Right lobe of liver (tissue), 4 donors: ENCODE results near the gene NBEA.

Source experiments
- POLR2A ChIP-seq: fragments of 450-650 bp; IDR thresholded peaks from one replicate; pipeline ENCODE4 v1.6.1; 2017; ENCODE audit warnings: antibody characterized with exemption, mild to moderate bottlenecking
- TF ChIP-seq, protein P1 (sequence below), 4 donors: fragments of 200-600 bp in 3 of 4; fragments of 450-650 bp in 1 of 4; IDR thresholded peaks; one replicate each; pipeline versions ENCODE4 v1.5.1 to v1.8.0; 2016 to 2022; ENCODE audit warnings: antibody characterized with exemption in 4 of 4, mild to moderate bottlenecking in 2 of 4
- donor health status: DM: no; HTN: no; CAD: no.
- donor health status: DM: no; HTN: no; CAD: no.
- donor health status: DM: no; HTN: yes; CAD: no.

DNA sequence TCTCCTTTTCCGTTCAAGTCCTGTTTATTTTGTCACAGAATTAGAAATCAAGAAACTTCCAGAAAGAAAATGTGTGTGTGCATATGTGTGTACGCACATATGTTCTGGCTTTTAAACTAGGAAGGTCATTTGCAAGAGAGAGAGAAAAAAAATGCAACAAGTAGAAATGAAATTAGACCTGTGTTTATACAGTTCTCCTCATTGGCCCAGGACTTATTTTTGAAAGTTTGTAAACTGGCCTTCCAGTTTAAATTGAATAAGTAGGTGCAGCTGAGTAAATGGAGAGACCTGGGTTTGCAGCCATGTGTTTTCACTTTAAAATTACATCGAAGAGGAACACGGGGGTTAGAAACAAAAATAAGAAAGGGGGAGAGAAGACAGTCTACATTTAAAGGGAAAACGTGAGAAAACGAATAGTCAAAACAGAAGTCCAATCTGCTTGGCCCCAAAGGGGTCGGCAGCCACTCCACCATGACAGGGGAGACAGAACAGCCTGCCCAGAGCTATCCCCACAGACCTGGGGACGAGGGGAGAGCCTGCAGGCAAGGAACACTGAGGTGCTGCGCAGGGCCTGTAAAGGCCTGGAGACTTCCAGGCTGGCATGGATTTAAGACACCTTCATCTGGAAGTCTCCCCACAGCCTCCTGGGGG, 751.2 kb downstream of the NBEA start:
- TF ChIP-seq, protein P1, sequence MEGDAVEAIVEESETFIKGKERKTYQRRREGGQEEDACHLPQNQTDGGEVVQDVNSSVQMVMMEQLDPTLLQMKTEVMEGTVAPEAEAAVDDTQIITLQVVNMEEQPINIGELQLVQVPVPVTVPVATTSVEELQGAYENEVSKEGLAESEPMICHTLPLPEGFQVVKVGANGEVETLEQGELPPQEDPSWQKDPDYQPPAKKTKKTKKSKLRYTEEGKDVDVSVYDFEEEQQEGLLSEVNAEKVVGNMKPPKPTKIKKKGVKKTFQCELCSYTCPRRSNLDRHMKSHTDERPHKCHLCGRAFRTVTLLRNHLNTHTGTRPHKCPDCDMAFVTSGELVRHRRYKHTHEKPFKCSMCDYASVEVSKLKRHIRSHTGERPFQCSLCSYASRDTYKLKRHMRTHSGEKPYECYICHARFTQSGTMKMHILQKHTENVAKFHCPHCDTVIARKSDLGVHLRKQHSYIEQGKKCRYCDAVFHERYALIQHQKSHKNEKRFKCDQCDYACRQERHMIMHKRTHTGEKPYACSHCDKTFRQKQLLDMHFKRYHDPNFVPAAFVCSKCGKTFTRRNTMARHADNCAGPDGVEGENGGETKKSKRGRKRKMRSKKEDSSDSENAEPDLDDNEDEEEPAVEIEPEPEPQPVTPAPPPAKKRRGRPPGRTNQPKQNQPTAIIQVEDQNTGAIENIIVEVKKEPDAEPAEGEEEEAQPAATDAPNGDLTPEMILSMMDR (IDR thresholded peaks at IDR 0.05), result no peak
- no peak for TF ChIP-seq POLR2A
